Endothelial cell of umbilical vein (primary cell): ENCODE results near the gene FXYD4. TPM values are rescaled to one million over a fixed set of nuclear protein-coding genes. Genes with fewer than 3 reads are reported as not detected.

Experiments used
- BruUV-seq: library from RNA; stranded (reverse); fragments of 400-500 nt; replicated peaks from 2 replicates; lab custom pipeline; 2021; lab: Mats Ljungman, UMichigan
- CTCF ChIA-PET: fragments of 300-600, 350-600 bp; sonication (Branson Sonifier 250); formaldehyde crosslinking; loops from one replicate; lab custom pipeline; 2021; ENCODE audit warnings: antibody characterized with exemption, inconsistent platforms; lab: Charles Lee
- POLR2A ChIA-PET: fragments of 300-600, 350-600 bp; sonication (Branson Sonifier 250); formaldehyde crosslinking; loops from one replicate; lab custom pipeline; 2021; ENCODE audit warnings: antibody characterized with exemption, inconsistent platforms; lab: Charles Lee
- DNase-seq: peaks from one replicate; pipeline ENCODE4 v3.0.0-alpha.2; 2011; ENCODE audit warnings: low read depth, low spot score
- FAIRE-seq: peaks from 2 replicates; lab custom pipeline; 2011; peaks lifted over from hg19 to GRCh38; lab: Jason Lieb, UNC
- H2AFZ ChIP-seq: 2 replicates; pipeline ENCODE4 v1.6.0; 2012; ENCODE audit warnings: low read depth, low read length, control low read depth, inconsistent platforms
- H3K27ac ChIP-seq: 2 replicates; pipeline ENCODE4 v1.5.1; 2011; ENCODE audit warnings: low read depth, mild to moderate bottlenecking, control low read depth, low read length, moderate library complexity; ENCODE audit not compliant: insufficient read depth
- H3K27me3 ChIP-seq, 2 experiments: 2 replicates each; pipeline versions ENCODE4 v1.6.0 to v1.6.1; 2011; ENCODE audit warnings: low read length in 2 of 2, mixed read lengths in 1 of 2; ENCODE audit not compliant: control insufficient read depth in 2 of 2, insufficient read depth in 2 of 2
- H3K36me3 ChIP-seq, 2 experiments: 2 replicates in 1 of 2; 3 replicates in 1 of 2; pipeline ENCODE4 v1.5.1; 2011; ENCODE audit warnings: low read length in 2 of 2, mild to moderate bottlenecking in 1 of 2, moderate library complexity in 1 of 2; ENCODE audit not compliant: control insufficient read depth in 2 of 2, insufficient read depth in 2 of 2; ENCODE audit errors: extremely low read depth in 1 of 2
- H3K4me1 ChIP-seq: 3 replicates; pipeline ENCODE4 v1.5.1; 2011; ENCODE audit warnings: mild to moderate bottlenecking, low read length; ENCODE audit not compliant: control insufficient read depth, insufficient read depth; ENCODE audit errors: extremely low read depth
- H3K4me2 ChIP-seq: 2 replicates; pipeline ENCODE4 v1.6.1; 2011; ENCODE audit warnings: low read length, control low read depth, mixed read lengths; ENCODE audit not compliant: insufficient read depth
- H3K4me3 ChIP-seq, 3 experiments: fragments of 200-600 bp in 1 of 3; sonication (generic), shearing (Covaris generic) in 1 of 3; replicated peaks in 1 of 3; 2 replicates each; pipeline ENCODE4 v1.5.1; 2011 to 2016; ENCODE audit warnings: control low read depth in 3 of 3, low read length in 3 of 3, mild to moderate bottlenecking in 2 of 3, inconsistent platforms in 1 of 3, low read depth in 1 of 3, moderate library complexity in 1 of 3; ENCODE audit not compliant: insufficient read depth in 1 of 3
- H3K79me2 ChIP-seq: 2 replicates; pipeline ENCODE4 v1.6.0; 2012; ENCODE audit warnings: low read length, inconsistent platforms; ENCODE audit not compliant: control insufficient read depth, insufficient read depth
- H3K9ac ChIP-seq: replicated peaks from 2 replicates; pipeline ENCODE3; 2011; ENCODE audit warnings: low read length, control low read depth; ENCODE audit not compliant: insufficient read depth; ENCODE audit errors: extremely low read depth
- H3K9me1 ChIP-seq: replicated peaks from 3 replicates; pipeline ENCODE4 v1.6.0; 2011; ENCODE audit warnings: mild to moderate bottlenecking, low read length; ENCODE audit not compliant: control insufficient read depth, insufficient read depth; ENCODE audit errors: extremely low read depth
- H3K9me3 ChIP-seq: replicated peaks from 2 replicates; pipeline ENCODE4 v1.5.1; 2012; ENCODE audit warnings: low read length, inconsistent platforms; ENCODE audit not compliant: control insufficient read depth, insufficient read depth
- H4K20me1 ChIP-seq: replicated peaks from 2 replicates; pipeline ENCODE3; 2011; ENCODE audit warnings: mild to moderate bottlenecking, low read length; ENCODE audit not compliant: control insufficient read depth, insufficient read depth; ENCODE audit errors: extremely low read depth
- CTCF ChIP-seq, 2 donors: IDR thresholded peaks; 1 replicate in 1 of 2; 2 replicates in 1 of 2; pipeline ENCODE4 v1.5.1; 2011; ENCODE audit warnings: low read length in 2 of 2, mild to moderate bottlenecking in 2 of 2, moderate library complexity in 2 of 2, control low read depth in 1 of 2, inconsistent platforms in 1 of 2, low read depth in 1 of 2; ENCODE audit not compliant: insufficient read depth in 1 of 2; ENCODE audit errors: extremely low read depth in 1 of 2
- EZH2 ChIP-seq: IDR thresholded peaks from 2 replicates; pipeline ENCODE4 v1.6.1; 2012; ENCODE audit warnings: borderline replicate concordance, low read depth, mild to moderate bottlenecking, moderate library complexity, low read length, inconsistent platforms; ENCODE audit not compliant: severe bottlenecking
- FOS ChIP-seq: IDR thresholded peaks from 2 replicates; pipeline ENCODE4 v1.6.1; 2011; ENCODE audit warnings: mild to moderate bottlenecking, low read length, moderate library complexity, borderline replicate concordance; ENCODE audit not compliant: insufficient read depth
- GATA2 ChIP-seq: IDR thresholded peaks from 2 replicates; pipeline ENCODE4 v1.7.0; 2011; ENCODE audit warnings: low read depth, mild to moderate bottlenecking, moderate library complexity, mixed read lengths, low read length; ENCODE audit not compliant: insufficient read length, insufficient read depth
- JUN ChIP-seq: IDR thresholded peaks from 2 replicates; pipeline ENCODE4 v1.6.1; 2011; ENCODE audit warnings: borderline replicate concordance, low read depth; ENCODE audit not compliant: insufficient read length, insufficient read depth
- MYC ChIP-seq: IDR thresholded peaks from one replicate; pipeline ENCODE4 v1.6.1; 2011; ENCODE audit warnings: mild to moderate bottlenecking, low read depth, low read length
- POLR2A ChIP-seq: IDR thresholded peaks from 2 replicates; pipeline ENCODE4 v1.6.1; 2012; ENCODE audit warnings: low read depth, mild to moderate bottlenecking, control low read depth, low read length
- POLR2AphosphoS5 ChIP-seq: IDR thresholded peaks from 2 replicates; pipeline ENCODE4 v1.6.1; 2012; ENCODE audit warnings: low read depth, mild to moderate bottlenecking, control low read depth, low read length, moderate library complexity; ENCODE audit not compliant: insufficient read depth
- dilution Hi-C: fragments of 300-500 bp; cut with MboI; formaldehyde crosslinking; loops from one replicate; pipeline ENCODE4 v1.15.0; 2019; ENCODE audit warnings: low sequenced_read_pairs; ENCODE audit not compliant: extremely low pct_ligation_motif_present
- intact Hi-C: fragments of 100-400 bp; cut with micrococcal nuclease; formaldehyde crosslinking; loops from one replicate; pipeline ENCODE4 v1.10.0; 2022
- polyA plus RNA-seq, 4 experiments: library from polyadenylated mRNA; depleted of rRNA in 3 of 4; stranded (reverse) in 3 of 4; unstranded in 1 of 4; fragments of >200 nt; gene quantifications; 2 replicates each; pipeline versions ENCODE4 v1.2.1 to v1.2.3, GENCODE V29; 2011 to 2012; ENCODE audit warnings: missing spikeins in 1 of 4
- total RNA-seq: library from RNA; stranded (reverse); gene quantifications from 2 replicates; pipeline ENCODE4 v1.2.3, GENCODE V29; 2021
- TF ChIP-seq, protein P1 (sequence below): IDR thresholded peaks from 2 replicates; pipeline ENCODE4 v1.6.1; 2011; ENCODE audit not compliant: insufficient read depth, insufficient read length

FXYD4 gene
- total and polyA plus RNA-seq, 2 donors (not counting 3 experiments of a cell fraction or from before 2014, with no cell fraction given): not detected

GRCh38 chr10:43340619-43341018, 30.8 kb upstream of the FXYD4 start:
- ChIA-PET CTCF (interaction anchor here (1.0 kb wide), 1 partner anchor 48 kb away, joined by 3 read pairs; no protein-coding TSS in a partner anchor), POLR2A (no interaction called here)
- Histone ChIP-seq H4K20me1 (no peaks in the 10 kb centered on the region), H3K4me1 (no peaks in the 10 kb centered on the region), H3K27me3 (no peaks in the 10 kb centered on the region), H3K9me1 (no peaks in the 10 kb centered on the region), H3K27ac (no peak overlapping the region), H3K9me3 (no peaks in the 10 kb centered on the region), H3K4me3 (no peak overlapping the region), H3K79me2 (no peaks in the 10 kb centered on the region), H2AFZ (no peak overlapping the region), H3K4me2 (no peak overlapping the region), H3K36me3 (no peaks in the 10 kb centered on the region), H3K9ac (no peak overlapping the region)
- intact Hi-C loops: no loop called here
- dilution Hi-C loops: no loop called here
- DNase-seq (no peak), FAIRE-seq (no peak)
- no TSS peak for BruUV-seq
- TF ChIP-seq MYC: no peak

GRCh38 chr10:43341450-43341849, 30.0 kb upstream of the FXYD4 start:
- Histone ChIP-seq H3K79me2 (no peaks in the 10 kb centered on the region), H3K4me1 (no peaks in the 10 kb centered on the region), H3K9ac (no peak overlapping the region), H3K36me3 (no peaks in the 10 kb centered on the region), H3K27me3 (no peaks in the 10 kb centered on the region), H2AFZ (no peak overlapping the region), H3K27ac (no peak overlapping the region), H3K9me3 (no peaks in the 10 kb centered on the region), H3K4me2 (no peak overlapping the region), H3K9me1 (no peaks in the 10 kb centered on the region), H4K20me1 (no peaks in the 10 kb centered on the region), H3K4me3 (no peak overlapping the region)
- ChIA-PET POLR2A (no interaction called here), CTCF (interaction anchor here (1.0 kb wide), 1 partner anchor 48 kb away, joined by 3 read pairs; no protein-coding TSS in a partner anchor)
- FAIRE-seq (no peak), DNase-seq (no peak)
- dilution Hi-C loops (no loop called here), intact Hi-C loops (no loop called here)
- TF ChIP-seq POLR2A (no peak), EZH2 (no peak), JUN (no peak), CTCF (IDR thresholded peaks at IDR 0.05; ENCODE audit: extremely low read depth in 1 of 2, insufficient read depth in 1 of 2, low read depth in 1 of 2, low read length in 2 of 2) (no peak), FOS (no peak), GATA2 (no peak), MYC (no peak), POLR2AphosphoS5 (no peak)
- TF ChIP-seq, protein P1, sequence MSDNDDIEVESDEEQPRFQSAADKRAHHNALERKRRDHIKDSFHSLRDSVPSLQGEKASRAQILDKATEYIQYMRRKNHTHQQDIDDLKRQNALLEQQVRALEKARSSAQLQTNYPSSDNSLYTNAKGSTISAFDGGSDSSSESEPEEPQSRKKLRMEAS: no peak
- no TSS peak for BruUV-seq
